Thyroid gland (tissue), 4 donors: ENCODE data around the gene JOSD2. TPM values are rescaled to one million over a fixed set of nuclear protein-coding genes. Genes with fewer than 3 reads are reported as not detected.

Experiments used
- DNase-seq, 2 donors: peaks; one replicate each; pipeline ENCODE4 v3.0.0-alpha.2; 2019
- H3K27ac ChIP-seq, 3 donors: fragments of 200-600 bp; sonication (generic); 1 replicate in 2 of 3; 2 replicates in 1 of 3; pipeline ENCODE4 v1.5.1; 2016 to 2019; ENCODE audit warnings: mild to moderate bottlenecking in 1 of 3, moderate library complexity in 1 of 3
- H3K27me3 ChIP-seq: fragments of 200-600 bp; sonication (generic); one replicate; pipeline ENCODE4 v1.5.1; 2019
- H3K36me3 ChIP-seq, 2 donors: fragments of 200-600 bp; sonication (generic); one replicate each; pipeline ENCODE4 v1.5.1; 2016 to 2019
- H3K4me1 ChIP-seq, 2 donors: fragments of 200-600 bp; sonication (generic); one replicate each; pipeline ENCODE4 v1.5.1; 2017 to 2019
- H3K4me3 ChIP-seq, 3 donors: fragments of 200-600 bp; sonication (generic); replicated peaks in 1 of 3; 1 replicate in 2 of 3; 2 replicates in 1 of 3; pipeline ENCODE4 v1.5.1; 2016; ENCODE audit warnings: mild to moderate bottlenecking in 1 of 3
- H3K9me3 ChIP-seq: fragments of 200-600 bp; sonication (generic); one replicate; pipeline ENCODE4 v1.5.1; 2017
- POLR2A ChIP-seq, 2 donors: fragments of 450-650 bp; IDR thresholded peaks; one replicate each; pipeline ENCODE4 v1.6.1; 2017; ENCODE audit warnings: antibody characterized with exemption in 2 of 2, mild to moderate bottlenecking in 2 of 2, moderate library complexity in 1 of 2
- WGBS, 2 donors: methylation state at CpG; one replicate each; pipeline ENCODE4 v1.1.5; 2017; 5-methylcytosine and 5-hydroxymethylcytosine counted together
- intact Hi-C: fragments of 100-400 bp; cut with DNase I; formaldehyde crosslinking; loops from one replicate; pipeline ENCODE4 v1.15.1; 2023
- total RNA-seq, 4 donors: library from RNA; depleted of rRNA; stranded (reverse); fragments of >200 nt; gene quantifications; one replicate each; pipeline ENCODE4 v1.2.3, GENCODE V29; 2016
- TF ChIP-seq, protein P1 (sequence below), 6 experiments: fragments of 200-600 bp in 3 of 6; fragments of 450-650 bp in 3 of 6; sonication (generic) in 3 of 6; IDR thresholded peaks; one replicate each; pipeline ENCODE4 v1.5.1; 2016 to 2019; ENCODE audit warnings: antibody characterized with exemption in 6 of 6, mild to moderate bottlenecking in 2 of 6, inconsistent platforms in 1 of 6, moderate library complexity in 1 of 6

Gene JOSD2
- total RNA-seq, 4 donors from 2014 or later = 23.9 to 49.5 (median 41.3) TPM

DNA sequence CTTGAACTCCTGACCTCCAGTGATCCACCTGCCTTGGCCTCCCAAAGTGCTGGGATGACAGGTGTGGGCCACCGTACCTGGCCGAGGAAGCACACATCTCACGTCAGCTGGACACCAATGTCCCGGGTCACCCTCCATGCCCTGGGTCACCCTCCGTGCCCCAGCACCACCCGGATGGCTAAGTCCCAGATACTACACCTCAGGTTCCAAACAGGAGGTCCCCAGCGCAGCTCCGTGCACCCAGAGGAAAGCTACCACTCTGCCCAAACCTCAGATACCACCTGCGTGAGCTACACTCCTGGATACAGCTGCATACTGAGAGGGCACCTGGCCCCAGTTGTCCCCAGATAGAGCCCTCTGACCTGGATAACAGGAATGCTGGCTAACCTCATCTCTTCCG, 43.2 kb upstream of the JOSD2 start:
- DNase-seq = no peak
- WGBS, 2 donors = 83 to 97% methylated on average over 7 to 10 of the region's 10 CpGs
- intact Hi-C loops = no loop called here
- Histone ChIP-seq H3K27ac (no peak overlapping the region), H3K4me3 (no peak overlapping the region), H3K9me3 (no peaks in the 10 kb centered on the region), H3K4me1 (peaks cover 9 to 14% of the 10 kb centered on the region in 2 donors), H3K36me3 (no peaks in the 10 kb centered on the region), H3K27me3 (no peaks in the 10 kb centered on the region)
- no peak for TF ChIP-seq POLR2A (IDR thresholded peaks at IDR 0.05)
- TF ChIP-seq, protein P1, sequence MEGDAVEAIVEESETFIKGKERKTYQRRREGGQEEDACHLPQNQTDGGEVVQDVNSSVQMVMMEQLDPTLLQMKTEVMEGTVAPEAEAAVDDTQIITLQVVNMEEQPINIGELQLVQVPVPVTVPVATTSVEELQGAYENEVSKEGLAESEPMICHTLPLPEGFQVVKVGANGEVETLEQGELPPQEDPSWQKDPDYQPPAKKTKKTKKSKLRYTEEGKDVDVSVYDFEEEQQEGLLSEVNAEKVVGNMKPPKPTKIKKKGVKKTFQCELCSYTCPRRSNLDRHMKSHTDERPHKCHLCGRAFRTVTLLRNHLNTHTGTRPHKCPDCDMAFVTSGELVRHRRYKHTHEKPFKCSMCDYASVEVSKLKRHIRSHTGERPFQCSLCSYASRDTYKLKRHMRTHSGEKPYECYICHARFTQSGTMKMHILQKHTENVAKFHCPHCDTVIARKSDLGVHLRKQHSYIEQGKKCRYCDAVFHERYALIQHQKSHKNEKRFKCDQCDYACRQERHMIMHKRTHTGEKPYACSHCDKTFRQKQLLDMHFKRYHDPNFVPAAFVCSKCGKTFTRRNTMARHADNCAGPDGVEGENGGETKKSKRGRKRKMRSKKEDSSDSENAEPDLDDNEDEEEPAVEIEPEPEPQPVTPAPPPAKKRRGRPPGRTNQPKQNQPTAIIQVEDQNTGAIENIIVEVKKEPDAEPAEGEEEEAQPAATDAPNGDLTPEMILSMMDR (IDR thresholded peaks at IDR 0.05) = no peak

DNA sequence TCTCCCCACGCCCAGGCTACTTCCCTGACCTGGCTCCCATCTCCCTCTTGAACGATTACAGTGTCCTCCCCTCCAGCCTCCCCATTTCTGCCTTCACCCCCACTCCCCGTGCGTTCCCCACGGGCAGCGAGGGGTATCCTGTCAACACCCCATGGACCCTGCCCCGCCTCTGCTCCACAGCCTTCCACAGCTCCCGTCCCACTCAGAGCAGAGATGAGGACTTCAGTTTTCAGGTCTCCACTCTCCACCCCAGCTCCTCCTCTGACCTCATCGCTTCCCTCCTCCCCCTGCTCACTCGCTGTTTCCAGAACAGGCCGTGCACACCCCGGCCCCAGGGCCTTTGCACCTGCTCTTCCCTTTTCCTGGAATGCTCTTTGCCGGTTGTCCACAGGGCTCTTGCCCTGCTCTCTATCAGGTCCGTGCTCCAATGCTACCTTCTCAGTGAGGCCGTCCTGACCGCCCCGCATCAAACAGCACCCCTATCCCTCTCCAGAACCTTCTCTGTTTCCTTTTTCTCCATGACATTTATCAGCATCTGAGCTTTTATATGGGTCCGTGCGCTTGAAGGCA, 42.2 kb upstream of the JOSD2 start:
- no peak for DNase-seq
- TF ChIP-seq, protein P1 (IDR thresholded peaks at IDR 0.05) = no peak
- TF ChIP-seq POLR2A (IDR thresholded peaks at IDR 0.05) = no peak
- Histone ChIP-seq H3K4me1 (peaks cover 6 to 12% of the 10 kb centered on the region in 2 donors), H3K36me3 (no peaks in the 10 kb centered on the region), H3K4me3 (no peak overlapping the region), H3K27me3 (no peaks in the 10 kb centered on the region), H3K27ac (no peak overlapping the region), H3K9me3 (no peaks in the 10 kb centered on the region)
- intact Hi-C loops = no loop called here
- 75% methylated on average over 19 of the region's 19 CpGs for WGBS, 2 donors

DNA sequence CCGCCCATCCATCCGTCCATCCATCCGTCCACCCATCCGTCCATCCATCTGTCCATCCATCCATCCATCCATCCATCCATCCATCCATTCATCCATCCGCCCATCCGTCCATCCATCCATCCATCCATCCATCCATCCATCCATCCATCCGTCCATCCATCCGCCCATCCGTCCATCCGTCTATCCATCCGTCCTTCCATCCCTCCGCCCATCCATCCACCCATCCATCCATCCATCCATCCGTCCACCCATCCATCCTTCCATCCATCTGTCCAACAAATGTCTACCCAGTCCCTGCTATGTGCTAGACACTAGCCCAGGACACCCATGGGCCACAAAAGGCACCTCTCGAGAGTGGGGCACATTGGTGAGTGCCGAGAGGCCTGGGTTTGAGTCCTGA, 41.5 kb upstream of the JOSD2 start:
- Histone ChIP-seq H3K27me3 (no peaks in the 10 kb centered on the region), H3K4me3 (no peak overlapping the region), H3K4me1 (peaks cover 6 to 12% of the 10 kb centered on the region in 2 donors), H3K27ac (no peak overlapping the region), H3K9me3 (no peaks in the 10 kb centered on the region), H3K36me3 (no peaks in the 10 kb centered on the region)
- 75 to 78% methylated on average over 15 of the region's 15 CpGs for WGBS, 2 donors
- no peak for DNase-seq
- no peak for TF ChIP-seq POLR2A (IDR thresholded peaks at IDR 0.05)
- TF ChIP-seq, protein P1 (IDR thresholded peaks at IDR 0.05) = no peak
- intact Hi-C loops = no loop called here

DNA sequence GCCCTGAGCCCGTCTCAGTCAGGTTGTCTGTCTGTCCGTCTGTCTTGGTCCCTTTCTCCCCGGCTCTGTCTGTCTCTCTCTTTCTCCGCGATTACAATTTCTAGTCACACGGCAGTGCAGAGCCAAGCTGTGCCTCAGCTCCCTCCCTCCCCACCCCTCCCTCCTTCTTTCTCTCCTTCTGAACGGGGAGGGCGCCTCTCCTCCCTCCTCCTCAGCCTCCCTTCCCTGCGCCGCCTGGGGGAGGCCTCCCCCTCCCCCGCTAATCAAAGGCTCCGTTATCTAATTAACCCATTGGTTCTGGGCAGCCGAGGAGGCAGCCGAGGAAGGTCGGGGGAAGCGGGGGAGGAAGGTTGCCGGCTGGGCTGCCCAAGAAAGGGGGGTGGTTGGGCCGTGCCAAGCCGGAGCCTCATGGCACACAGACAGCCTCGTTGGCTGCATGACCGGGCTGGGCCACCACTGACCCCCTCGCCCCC, 40.8 kb upstream of the JOSD2 start:
- Histone ChIP-seq H3K27me3 (no peaks in the 10 kb centered on the region), H3K4me3 (no peak overlapping the region), H3K27ac (no peak overlapping the region), H3K9me3 (no peaks in the 10 kb centered on the region), H3K36me3 (no peaks in the 10 kb centered on the region), H3K4me1 (peaks cover 6 to 10% of the 10 kb centered on the region in 2 donors)
- no peak for TF ChIP-seq POLR2A (IDR thresholded peaks at IDR 0.05)
- TF ChIP-seq, protein P1 (IDR thresholded peaks at IDR 0.05) = no peak
- intact Hi-C loops = no loop called here
- 2 to 6% methylated on average over 15 to 21 of the region's 22 CpGs for WGBS, 2 donors
- no peak for DNase-seq

DNA sequence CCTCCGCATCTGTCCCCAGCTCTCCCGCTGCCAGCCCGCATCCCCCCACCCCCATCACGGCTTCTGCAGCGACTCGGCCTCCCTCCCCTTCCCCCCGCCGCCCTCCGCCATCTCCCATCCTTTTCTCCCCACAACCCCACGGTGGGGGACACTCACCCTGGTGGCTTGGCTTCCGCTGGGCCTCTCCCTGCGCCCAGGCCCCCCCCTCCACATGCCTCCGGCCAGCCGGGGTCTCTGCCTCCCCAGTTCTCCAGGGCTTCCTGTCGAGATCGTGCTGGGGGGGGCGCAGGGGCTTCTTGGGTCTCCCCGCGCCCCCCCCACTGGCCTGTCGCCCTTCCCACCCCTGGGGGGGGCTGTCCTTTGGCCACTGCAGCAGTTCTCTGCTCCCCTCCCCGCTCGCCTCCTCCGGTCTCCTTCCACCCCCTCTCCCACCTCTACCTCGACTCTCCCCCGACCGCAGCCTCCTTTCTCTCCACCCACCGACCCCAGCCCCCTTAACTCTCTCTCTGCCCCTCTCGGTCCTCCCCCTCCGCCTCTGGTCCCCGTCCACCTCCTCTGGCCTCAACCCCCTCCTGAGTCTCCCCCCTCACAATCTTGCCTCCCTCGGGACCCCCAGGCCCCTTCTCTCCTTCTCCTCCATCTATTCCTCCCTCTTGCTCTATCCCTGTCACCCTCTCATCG, 40.2 kb upstream of the JOSD2 start:
- H3K9me3 ChIP-seq = no peaks in the 10 kb centered on the region
- no peak for DNase-seq
- no peaks in the 10 kb centered on the region for H3K27me3 ChIP-seq
- 5 to 14% methylated on average over 24 to 31 of the region's 32 CpGs for WGBS, 2 donors
- no peaks in the 10 kb centered on the region for H3K36me3 ChIP-seq
- TF ChIP-seq, protein P1 (IDR thresholded peaks at IDR 0.05) = no peak
- TF ChIP-seq POLR2A (IDR thresholded peaks at IDR 0.05) = no peak
- no peak overlapping the region for H3K4me3 ChIP-seq
- intact Hi-C loops = no loop called here
- H3K27ac ChIP-seq = no peak overlapping the region
- H3K4me1 ChIP-seq = peaks cover under 1 to 4% of the 10 kb centered on the region in 2 donors
